HepG2 (cell line): Measurements from ENCODE around the gene FMNL2. TPM values are rescaled to one million over a fixed set of nuclear protein-coding genes. Genes with fewer than 3 reads are reported as not detected.

Source experiments
- ATAC-seq: fragments of 200-7000 bp; cut with Tn5 transposase; 3 replicates; pipeline ENCODE4 v1.9.1; 2020; ENCODE audit warnings: mild to moderate bottlenecking, moderate library complexity
- BruUV-seq: library from RNA; stranded (reverse); fragments of 400-500 nt; replicated peaks from 2 replicates; lab custom pipeline; 2021; lab: Mats Ljungman, UMichigan
- CTCF ChIA-PET: fragments of 300-600 bp; formaldehyde crosslinking; extraction: SDS; loops from one replicate; lab custom pipeline; 2021; ENCODE audit warnings: low total read pairs, inconsistent platforms, low intra/inter-chr PET ratio; lab: Yijun Ruan, JAX
- POLR2A ChIA-PET: fragments of 350-600 bp; sonication (Branson Sonifier 250); formaldehyde crosslinking; loops from one replicate; lab custom pipeline; 2020; ENCODE audit warnings: antibody characterized with exemption, inconsistent platforms; lab: Yijun Ruan, JAX
- DNase-seq: peaks from one replicate; pipeline ENCODE4 v3.0.0-alpha.2; 2015; ENCODE audit warnings: low spot score
- FAIRE-seq: peaks from 3 replicates; lab custom pipeline; 2011; peaks lifted over from hg19 to GRCh38; lab: Jason Lieb, UNC
- H2AFZ ChIP-seq: one replicate; pipeline ENCODE4 v1.6.1; 2011; ENCODE audit warnings: low read length, inconsistent platforms
- H3K27ac ChIP-seq: fragments of 300-600 bp; 3 replicates; pipeline ENCODE4 v1.8.0; 2011; ENCODE audit warnings: mixed run types, mild to moderate bottlenecking, mixed read lengths, low read length, inconsistent platforms; ENCODE audit not compliant: insufficient read depth; ENCODE audit errors: extremely low read length
- H3K27me3 ChIP-seq, 2 experiments: fragments of 200-600 bp in 1 of 2; 2 replicates in 1 of 2; 3 replicates in 1 of 2; pipeline versions ENCODE4 v1.6.0 to v1.8.0; 2011; ENCODE audit warnings: low read length in 2 of 2, mild to moderate bottlenecking in 2 of 2, moderate library complexity in 2 of 2, inconsistent platforms in 1 of 2; ENCODE audit not compliant: insufficient read depth in 2 of 2, control insufficient read depth in 1 of 2
- H3K36me3 ChIP-seq, 2 experiments: fragments of 200-600 bp in 1 of 2; replicated peaks in 1 of 2; 2 replicates in 1 of 2; 3 replicates in 1 of 2; pipeline versions ENCODE4 v1.5.1 to v1.8.0; 2011; ENCODE audit warnings: low read length in 2 of 2, inconsistent platforms in 1 of 2; ENCODE audit not compliant: insufficient read depth in 2 of 2, control insufficient read depth in 1 of 2
- H3K4me1 ChIP-seq: 2 replicates; pipeline ENCODE4 v1.5.1; 2012; ENCODE audit warnings: low read length, inconsistent platforms; ENCODE audit not compliant: insufficient read depth
- H3K4me2 ChIP-seq: 2 replicates; pipeline ENCODE4 v1.6.0; 2011; ENCODE audit warnings: low read depth, low read length, inconsistent platforms
- H3K4me3 ChIP-seq, 3 experiments: fragments of 200-600 bp in 1 of 3; sonication (generic), shearing (Covaris generic) in 1 of 3; replicated peaks in 1 of 3; 2 replicates each; pipeline ENCODE4 v1.5.1; 2011 to 2016; ENCODE audit warnings: low read length in 3 of 3, inconsistent platforms in 2 of 3, low read depth in 2 of 3, mild to moderate bottlenecking in 2 of 3, control low read depth in 1 of 3, mixed read lengths in 1 of 3; ENCODE audit not compliant: insufficient read depth in 1 of 3
- H3K79me2 ChIP-seq: one replicate; pipeline ENCODE4 v1.6.1; 2011; ENCODE audit warnings: low read length, inconsistent platforms; ENCODE audit not compliant: insufficient read depth
- H3K9ac ChIP-seq: 2 replicates; pipeline ENCODE4 v1.6.0; 2011; ENCODE audit warnings: mild to moderate bottlenecking, low read depth, low read length, inconsistent platforms; ENCODE audit not compliant: insufficient read depth
- H3K9me3 ChIP-seq: 2 replicates; pipeline ENCODE4 v1.5.1; 2012; ENCODE audit warnings: mild to moderate bottlenecking, low read length
- H4K20me1 ChIP-seq: 2 replicates; pipeline ENCODE4 v1.6.0; 2011; ENCODE audit warnings: inconsistent platforms, mild to moderate bottlenecking, low read length, moderate library complexity; ENCODE audit not compliant: insufficient read depth
- JUN ChIP-seq: sonication (generic); formaldehyde crosslinking; IDR thresholded peaks from 2 replicates; pipeline ENCODE4 v1.4.0; 2020; ENCODE audit warnings: mild to moderate bottlenecking, missing genetic modification reagents
- MBD4 ChIP-seq: IDR thresholded peaks from 2 replicates; pipeline ENCODE4 v1.6.1; 2012; ENCODE audit warnings: low read length, inconsistent platforms, borderline replicate concordance
- SP1 ChIP-seq, 2 experiments: fragments of 450-650 bp in 1 of 2; sonication (generic) in 1 of 2; formaldehyde crosslinking in 1 of 2; IDR thresholded peaks; 2 replicates each; pipeline versions ENCODE4 v1.4.0 to v1.6.1; 2016 to 2020; ENCODE audit warnings: missing genetic modification reagents in 1 of 2
- ZFP36L2 ChIP-seq: sonication (generic); formaldehyde crosslinking; IDR thresholded peaks from 2 replicates; pipeline ENCODE4 v1.4.0; 2020; ENCODE audit warnings: missing genetic modification reagents
- ZNF543 ChIP-seq: sonication (generic); formaldehyde crosslinking; IDR thresholded peaks from 2 replicates; pipeline ENCODE4 v1.4.0; 2020; ENCODE audit warnings: mild to moderate bottlenecking, missing genetic modification reagents
- WGBS: methylation state at CpG from one replicate; pipeline ENCODE4 v1.1.6; 2017; ENCODE audit warnings: low lambda C conversion rate; 5-methylcytosine and 5-hydroxymethylcytosine counted together
- in situ Hi-C: cut with HindIII; loops from 2 replicates; pipeline ENCODE4 v1.10.0; 2017; ENCODE audit warnings: low pct_unique_long_range_greater_than_20kb; ENCODE audit not compliant: extremely low pct_ligation_motif_present
- intact Hi-C: fragments of 100-400 bp; cut with micrococcal nuclease; formaldehyde crosslinking; loops from one replicate; pipeline ENCODE4 v1.10.0; 2022; ENCODE audit not compliant: unreplicated experiment
- polyA plus RNA-seq, 8 experiments: library from polyadenylated mRNA; depleted of rRNA in 3 of 8; stranded (reverse) in 7 of 8; unstranded in 1 of 8; fragments of >200 nt; fragmentation: Illumina TruSeq in 4 of 8; extraction: Trizol in 4 of 8; gene quantifications; 2 replicates each; pipeline versions ENCODE4 v1.2.1 to v1.2.3, GENCODE V29; 2011 to 2016; ENCODE audit warnings: low read depth in 4 of 8, missing spikeins in 1 of 8, mixed read lengths in 1 of 8; ENCODE audit not compliant: insufficient read depth in 1 of 8
- total RNA-seq, 5 experiments: library from RNA; depleted of rRNA; stranded (reverse); fragments of >200 nt; fragmentation: Illumina TruSeq; extraction: Trizol; gene quantifications; 2 replicates each; pipeline ENCODE4 v1.2.3, GENCODE V29; 2016; ENCODE audit warnings: low read depth in 1 of 5
- TF ChIP-seq, protein P1 (sequence below): sonication (generic); formaldehyde crosslinking; IDR thresholded peaks from 2 replicates; pipeline ENCODE4 v1.8.0; 2022; ENCODE audit warnings: missing genetic modification reagents, mild to moderate bottlenecking, borderline replicate concordance

The FMNL2 gene
- total and polyA plus RNA-seq, 2 of the 13 experiments (the other 11 are each of a cell fraction or from before 2014, with no cell fraction given): 66.5 to 67.7 TPM

DNA sequence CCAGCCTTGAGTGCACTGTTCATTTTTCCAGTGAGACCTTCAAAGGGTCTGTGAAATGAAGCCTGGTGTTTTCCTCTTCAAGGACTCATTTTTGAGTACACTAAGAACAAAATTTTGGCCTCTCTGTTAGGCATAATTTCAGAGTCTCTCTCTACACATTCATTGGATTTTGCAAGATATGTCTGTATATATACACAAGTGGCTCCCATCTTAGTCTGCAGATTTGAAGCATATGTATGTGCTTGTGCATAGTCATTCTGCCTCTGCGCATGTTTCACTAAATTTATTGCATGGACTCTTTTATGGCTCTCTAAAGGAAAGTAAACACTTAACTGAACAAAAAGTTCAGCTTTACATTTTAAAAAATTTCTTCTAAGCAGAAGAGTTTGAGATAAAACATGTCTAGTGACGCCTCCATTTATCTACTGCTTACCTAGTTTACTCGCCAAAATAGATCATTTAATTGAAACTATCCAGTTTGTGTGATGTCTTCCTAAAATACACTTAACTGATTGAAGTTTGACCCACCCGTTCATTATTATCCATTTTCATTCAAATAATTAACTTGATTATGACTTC, 145.9 kb downstream of the FMNL2 start:
- WGBS: 97% methylated on average over 4 of the region's 4 CpGs
- Histone ChIP-seq H3K27me3 (no peaks in the 10 kb centered on the region), H3K4me3 (no peak overlapping the region; a peak in 1 of 6 replicates), H3K79me2 (peaks cover 89% of the 10 kb centered on the region), H3K4me1 (peaks cover 87% of the 10 kb centered on the region), H3K4me2 (peak overlapping the region; percentile 67), H3K9ac (peak overlapping the region; percentile 57), H4K20me1 (no peaks in the 10 kb centered on the region), H3K9me3 (no peaks in the 10 kb centered on the region), H2AFZ (no peak overlapping the region), H3K27ac (peak overlapping the region; percentile 75), H3K36me3 (peaks cover 0 to 2% of the 10 kb centered on the region in 2 experiments; a peak in 2 of 5 replicates)
- POLR2A ChIA-PET: no interaction called here
- BruUV-seq: no TSS peak
- FAIRE-seq (no peak), DNase-seq (no peak), ATAC-seq (no peak)
- no peak for TF ChIP-seq JUN
- no peak for TF ChIP-seq MBD4
- TF ChIP-seq, protein P1, sequence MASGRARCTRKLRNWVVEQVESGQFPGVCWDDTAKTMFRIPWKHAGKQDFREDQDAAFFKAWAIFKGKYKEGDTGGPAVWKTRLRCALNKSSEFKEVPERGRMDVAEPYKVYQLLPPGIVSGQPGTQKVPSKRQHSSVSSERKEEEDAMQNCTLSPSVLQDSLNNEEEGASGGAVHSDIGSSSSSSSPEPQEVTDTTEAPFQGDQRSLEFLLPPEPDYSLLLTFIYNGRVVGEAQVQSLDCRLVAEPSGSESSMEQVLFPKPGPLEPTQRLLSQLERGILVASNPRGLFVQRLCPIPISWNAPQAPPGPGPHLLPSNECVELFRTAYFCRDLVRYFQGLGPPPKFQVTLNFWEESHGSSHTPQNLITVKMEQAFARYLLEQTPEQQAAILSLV (CRISPR knock-in tag): no peak
- TF ChIP-seq ZNF543 (CRISPR knock-in tag): no peak
- TF ChIP-seq SP1 (IDR thresholded peaks at IDR 0.05): no peak
- no peak for TF ChIP-seq SP1 (CRISPR knock-in tag; IDR thresholded peaks at IDR 0.05)
- TF ChIP-seq ZFP36L2: no peak
- in situ Hi-C loops (loop anchor here (5.0 kb wide), 1 partner anchor 144 kb away; the partner anchor contains the start of gene FMNL2), intact Hi-C loops (loop anchor here (1.0 kb wide), 1 partner anchor 9 kb away; no protein-coding TSS in a partner anchor)
- CTCF ChIA-PET: no interaction called here
